GM04504 (cell line): ENCODE data around the gene EYA2.
"Not testable (repeated sequence)": the region's sequence is repeated elsewhere in the genome, so short reads cannot be mapped to it uniquely, and the experiment has no call there.

Experiments
- DNase-seq: peaks from one replicate; pipeline ENCODE4 v3.0.0-alpha.2; 2012; ENCODE audit warnings: low read depth

Gene EYA2

DNA sequence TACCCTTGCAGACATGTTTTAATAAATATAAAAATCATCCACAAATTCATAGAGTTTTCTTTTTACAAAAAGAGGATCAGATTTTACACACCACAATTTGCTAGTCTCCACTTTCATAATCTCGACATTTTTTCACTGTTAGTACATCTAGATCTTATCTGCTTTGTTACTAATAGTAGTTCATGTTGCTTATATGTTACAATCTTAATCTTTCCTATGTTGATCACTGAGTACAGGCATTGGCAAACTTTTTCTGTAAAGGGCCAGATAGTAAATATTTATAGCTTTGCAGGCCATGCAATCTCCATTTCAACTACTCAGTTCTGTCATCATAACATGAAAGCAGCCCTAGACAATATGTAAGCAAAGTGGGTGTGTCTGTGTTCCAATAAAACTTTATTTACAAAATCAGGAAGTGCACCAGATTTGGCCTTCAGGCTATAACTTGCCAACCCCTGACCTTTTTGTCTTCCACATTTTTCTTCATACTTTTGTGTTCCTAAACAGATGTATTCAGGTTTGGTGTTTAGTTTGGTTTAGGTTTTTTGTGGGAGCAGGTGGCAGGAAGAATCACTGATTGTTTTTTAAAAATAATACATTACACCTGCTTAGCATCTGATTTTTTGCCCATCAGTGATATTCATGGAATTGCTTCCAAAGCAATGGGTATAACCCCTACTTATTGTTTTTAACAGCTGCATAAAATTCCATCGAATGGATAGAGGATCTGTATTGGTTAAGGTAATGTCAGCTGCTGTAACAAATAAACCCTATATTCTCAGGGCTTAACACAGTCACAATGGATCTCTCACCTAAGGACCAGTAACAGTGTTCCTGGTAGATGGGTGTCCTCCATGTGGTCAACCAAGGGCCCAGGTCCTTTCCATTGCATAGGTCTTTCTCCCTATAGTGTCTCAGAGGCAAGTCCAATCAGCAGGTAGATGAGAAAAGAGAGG, 61.2 kb downstream of the EYA2 start:
- DNase-seq: no peak

DNA sequence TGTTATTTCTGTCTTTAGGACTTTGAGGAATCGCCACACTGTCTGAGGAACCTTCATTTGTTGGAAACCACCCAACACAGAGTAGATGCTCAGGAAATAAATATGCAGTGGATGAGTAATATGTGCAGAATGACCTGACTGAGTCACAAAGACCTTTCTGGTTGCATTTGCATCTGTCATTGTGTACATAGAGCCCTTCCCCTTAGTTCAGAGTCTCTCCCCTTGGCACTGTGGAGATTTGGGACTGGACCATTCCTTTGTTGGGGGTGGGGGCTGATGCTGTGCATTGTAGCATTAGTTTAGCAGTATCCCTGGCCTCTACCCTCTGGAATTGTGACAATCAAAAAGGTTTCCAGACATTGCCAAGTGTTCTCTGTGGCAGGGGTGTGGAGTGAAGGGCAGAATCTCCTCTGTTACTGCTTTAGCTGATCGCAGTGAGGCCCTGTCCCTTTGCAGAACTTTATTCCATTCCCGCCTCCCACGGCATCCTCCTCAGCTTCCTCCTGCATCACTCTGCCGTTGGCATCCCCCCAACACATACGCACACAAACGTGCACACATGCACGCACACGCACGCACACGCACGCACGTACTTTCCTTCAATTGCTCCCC, 64.5 kb downstream of the EYA2 start:
- DNase-seq: peak; percentile 75

DNA sequence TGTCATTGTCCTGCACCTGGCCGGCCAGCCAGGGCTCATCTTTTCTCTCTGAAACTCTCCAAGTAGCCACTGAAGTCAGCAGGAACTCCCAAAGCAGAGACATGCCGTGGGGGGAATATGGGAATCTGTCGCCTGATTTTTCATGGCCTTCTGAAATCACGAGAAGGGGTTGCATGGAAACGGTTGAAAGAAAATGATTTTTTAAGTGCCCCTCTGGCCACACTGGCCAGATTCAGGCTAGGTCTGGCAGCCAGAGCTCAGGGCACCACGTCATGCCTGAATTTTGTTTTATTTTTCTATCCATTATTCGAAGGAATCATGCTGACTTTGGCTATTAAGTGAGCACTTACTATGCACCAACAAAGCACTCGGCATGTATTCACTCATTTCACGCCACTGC, 65.2 kb downstream of the EYA2 start:
- DNase-seq: no peak

DNA sequence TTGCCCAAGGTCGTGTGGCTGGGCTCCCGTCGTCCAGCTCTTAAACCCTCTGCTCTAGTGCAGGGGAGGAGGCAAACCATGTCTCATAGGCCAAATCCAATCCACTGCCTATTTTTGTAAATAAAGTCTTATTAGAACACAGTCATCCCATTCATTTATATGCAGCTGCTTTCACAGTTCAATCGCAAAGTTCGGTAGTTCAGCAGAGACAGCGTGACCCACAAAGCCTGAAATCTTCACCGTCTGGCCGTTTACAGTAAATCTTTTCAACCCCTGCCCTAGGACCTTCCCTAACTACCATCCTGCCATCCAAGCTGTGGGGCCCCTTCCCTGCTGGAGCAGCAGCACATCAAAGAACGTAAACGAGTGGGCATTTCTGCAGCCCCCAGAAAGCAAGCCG, 65.9 kb downstream of the EYA2 start:
- DNase-seq: no peak

DNA sequence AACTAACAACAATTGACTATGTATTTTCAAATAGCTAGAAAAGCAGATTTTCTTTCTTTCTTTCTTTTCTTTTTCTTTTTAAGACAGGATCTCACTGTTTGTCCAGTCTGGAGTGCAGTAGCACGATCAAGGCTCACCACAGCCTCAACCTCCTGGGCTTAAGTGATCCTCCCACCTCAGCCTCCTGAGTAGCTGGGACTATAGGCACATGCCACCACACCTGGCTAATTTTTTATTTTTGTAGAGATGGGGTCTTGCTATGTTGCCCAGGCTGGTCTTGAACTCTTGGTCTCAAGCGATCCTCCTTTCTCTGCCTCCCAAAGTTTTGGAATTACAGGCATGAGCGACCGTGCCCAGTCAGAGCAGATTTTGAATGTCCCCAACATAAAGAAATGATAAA, 67.3 kb downstream of the EYA2 start:
- DNase-seq: not testable (repeated sequence)

DNA sequence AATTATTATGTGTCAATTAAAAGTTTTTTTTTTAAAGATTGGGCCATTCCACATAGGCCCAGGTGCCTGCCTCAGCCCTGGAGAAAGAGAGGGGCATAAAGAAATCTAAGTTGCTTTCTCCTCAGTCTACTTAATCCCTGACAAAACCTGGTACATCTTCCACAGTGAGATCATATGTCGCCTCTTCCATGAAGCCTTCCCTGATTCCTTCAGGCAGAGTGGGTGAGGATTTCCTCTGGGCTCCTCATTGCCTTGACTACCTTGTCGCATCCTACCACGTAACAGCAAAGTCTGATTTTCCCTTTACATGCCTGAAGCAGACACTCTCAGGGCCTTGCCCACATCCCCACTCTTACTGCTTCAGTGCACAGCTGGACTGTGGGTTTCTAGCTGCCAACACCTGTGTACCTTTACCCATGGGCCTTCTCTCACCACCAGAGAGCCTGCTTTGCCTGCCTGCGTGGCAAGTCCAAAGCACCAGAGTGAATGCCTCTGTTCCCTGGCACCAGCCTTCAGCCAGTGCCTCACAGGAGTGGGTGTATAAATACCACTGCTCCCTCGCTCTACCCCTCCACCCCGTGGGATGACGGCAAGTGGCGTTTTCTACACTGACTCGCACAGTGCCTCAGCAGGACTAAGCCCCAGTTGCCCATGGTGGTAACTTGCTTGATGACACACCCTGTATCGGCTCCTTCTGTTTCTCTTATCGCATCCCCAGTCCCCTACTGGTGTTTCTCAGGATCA, 68.0 kb downstream of the EYA2 start:
- no peak for DNase-seq

DNA sequence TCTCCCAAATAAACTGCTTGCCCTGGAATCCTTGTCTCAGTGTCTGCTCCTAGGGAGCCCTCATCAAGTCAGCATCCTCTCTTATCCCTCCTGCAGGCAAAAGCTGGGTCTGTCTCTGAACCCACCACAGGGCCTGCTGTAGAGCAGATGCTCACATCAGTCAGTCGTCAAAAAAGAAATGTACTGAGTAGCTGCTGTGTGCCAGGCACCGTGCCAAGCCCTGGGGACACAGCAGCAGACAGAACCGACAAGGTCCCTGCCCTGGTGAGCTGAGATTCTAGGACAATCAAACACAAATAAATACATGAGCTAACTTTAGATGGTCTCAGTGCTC, 68.5 kb downstream of the EYA2 start:
- no peak for DNase-seq

DNA sequence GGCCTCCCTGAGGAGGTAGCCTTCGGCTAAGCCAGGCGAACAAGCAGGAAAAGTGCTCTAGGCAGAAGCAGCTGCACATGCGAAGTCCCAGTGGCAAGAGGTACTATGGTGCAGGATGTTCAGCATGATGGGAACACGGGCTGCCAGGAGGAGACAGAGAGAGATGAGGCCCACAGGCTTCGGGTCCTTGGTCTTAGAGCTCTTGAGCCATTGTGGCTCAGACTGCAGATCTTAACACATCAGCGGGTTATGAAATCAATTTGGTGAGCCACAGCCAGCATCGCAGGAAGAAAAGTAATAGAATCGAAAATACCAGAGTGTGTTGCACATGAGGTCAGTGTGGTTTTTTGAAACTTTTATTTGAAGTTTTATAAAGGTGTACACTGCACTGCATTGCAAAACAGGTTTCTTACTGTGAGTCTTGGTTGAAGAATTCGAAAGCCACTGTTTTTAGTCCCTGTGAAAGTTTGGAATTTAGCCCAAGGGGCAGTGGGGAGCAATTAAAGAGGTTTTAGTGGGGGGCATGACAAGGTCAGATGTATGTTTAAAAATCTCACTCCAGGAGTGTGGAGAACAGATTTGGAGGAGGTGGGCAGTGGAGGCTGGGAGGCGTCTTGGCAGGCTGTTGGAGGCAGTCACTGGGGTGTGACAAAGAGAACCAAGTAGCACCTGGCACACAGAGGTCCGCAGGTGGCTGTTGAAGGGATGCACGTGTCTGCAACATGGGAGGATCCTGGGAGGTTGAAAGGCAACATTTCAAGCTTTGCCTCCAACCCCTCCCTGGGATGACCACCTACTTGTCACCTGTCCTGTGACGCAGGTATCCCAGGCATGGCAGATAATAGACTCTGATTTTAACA, 69.3 kb downstream of the EYA2 start:
- DNase-seq: no peak

DNA sequence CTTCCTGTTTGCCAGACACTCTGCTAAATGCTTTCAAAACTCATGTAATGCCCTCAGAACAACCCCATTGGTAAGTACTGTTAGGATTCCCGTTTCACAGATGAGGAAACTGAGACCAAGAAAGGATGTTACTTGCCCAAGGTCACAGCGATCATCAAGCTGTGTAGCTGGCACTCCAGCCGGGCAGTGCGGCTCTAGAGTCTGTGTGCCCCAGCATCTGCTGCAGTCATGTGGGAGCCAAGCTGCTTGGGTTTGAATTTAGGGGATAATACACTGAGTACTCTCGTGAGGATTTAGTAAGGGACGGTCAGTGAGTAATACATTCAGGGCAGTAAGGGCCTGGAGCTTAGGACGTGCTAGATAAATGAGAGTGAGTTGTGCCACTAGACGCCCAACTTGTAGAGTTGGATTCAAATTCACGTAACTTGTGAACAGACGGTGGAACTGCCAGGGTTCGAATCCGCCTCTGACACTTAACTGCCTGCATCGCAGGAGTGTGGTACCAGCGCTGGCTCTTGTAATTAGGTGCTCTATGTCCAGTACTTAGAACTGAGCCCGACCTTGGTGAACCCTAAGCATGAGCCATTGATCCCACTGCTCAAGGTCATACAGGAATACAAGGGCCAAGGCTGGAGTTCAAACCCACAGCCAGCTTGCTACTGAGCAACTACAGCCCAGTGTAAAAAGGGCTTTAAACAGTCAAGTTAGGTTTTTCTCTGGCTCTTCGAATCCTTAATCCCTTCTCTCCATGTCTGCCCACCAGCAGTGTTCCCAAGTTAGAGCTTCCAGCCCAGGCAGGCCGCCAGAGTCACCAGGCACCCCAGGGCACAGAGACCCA, 70.2 kb downstream of the EYA2 start:
- no peak for DNase-seq

DNA sequence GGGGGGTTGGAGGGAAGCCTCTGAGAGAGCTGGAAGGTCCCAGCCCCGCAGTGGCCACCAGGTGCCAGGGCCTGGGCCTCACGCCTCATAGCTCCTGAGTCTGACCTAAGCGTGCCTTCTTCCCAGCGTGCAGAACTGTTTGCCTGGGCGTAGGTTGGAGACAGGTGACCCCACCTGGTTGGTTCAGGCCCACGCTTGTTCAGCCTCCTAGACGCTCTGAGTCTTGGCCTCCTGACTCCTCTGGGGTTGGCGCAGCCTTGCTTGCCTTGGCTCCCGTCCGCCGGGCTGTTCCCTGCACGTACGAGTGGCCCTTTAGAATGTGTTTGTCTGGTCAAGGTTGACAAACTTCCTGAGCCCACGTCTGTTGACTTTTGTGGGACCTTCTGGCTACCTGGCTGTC, 70.8 kb downstream of the EYA2 start:
- no peak for DNase-seq

DNA sequence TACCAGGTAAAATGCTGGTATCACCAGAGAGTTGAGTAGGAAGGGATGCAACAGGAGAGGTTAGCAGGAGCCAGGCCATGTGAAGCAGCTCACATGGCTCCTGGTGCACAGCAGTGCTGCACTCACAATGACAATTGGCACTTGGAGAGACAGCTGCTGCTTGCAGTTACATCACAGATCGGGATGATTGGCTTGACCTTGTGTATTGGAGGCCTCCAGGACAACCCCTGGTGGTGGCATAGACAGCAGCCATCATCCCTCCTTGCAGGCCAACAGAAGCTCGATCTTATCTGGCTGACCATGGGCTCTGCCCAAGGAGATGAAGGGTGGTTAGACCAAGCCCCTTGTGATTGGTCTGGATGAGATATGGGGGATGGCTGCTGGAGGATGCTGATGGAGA, 73.0 kb downstream of the EYA2 start:
- no peak for DNase-seq

DNA sequence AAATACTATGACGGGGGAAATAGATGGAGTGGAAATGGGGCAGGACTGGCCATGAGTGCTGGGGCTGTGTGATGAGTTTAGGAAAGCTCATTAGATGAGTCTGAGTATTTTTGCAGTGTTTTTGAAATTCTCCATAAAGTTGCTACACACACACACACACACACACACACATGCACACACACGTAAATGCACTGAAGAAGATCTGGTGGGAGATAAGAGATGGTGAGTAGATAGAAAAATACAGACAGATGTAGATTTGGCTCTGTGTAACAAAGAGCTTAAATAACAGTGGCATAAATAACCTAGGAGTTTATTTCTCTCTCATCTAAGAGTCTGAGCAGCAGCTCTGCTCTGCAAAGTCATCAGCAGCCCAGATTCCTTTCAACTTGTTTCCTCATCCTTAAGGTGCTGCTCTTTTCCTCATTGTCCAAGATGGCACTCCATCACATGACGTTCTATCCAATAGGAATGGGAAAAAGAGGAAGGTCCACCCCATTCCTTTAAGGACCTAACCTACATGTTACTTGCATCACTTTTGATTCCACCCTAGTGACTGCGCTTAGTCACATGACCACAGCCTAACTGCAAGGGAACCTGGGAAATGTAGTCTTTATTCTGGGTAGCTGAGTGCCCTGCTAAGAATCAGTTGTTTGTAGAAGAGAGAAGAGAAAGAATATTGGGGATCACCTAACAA, 76.4 kb downstream of the EYA2 start:
- DNase-seq: no peak

DNA sequence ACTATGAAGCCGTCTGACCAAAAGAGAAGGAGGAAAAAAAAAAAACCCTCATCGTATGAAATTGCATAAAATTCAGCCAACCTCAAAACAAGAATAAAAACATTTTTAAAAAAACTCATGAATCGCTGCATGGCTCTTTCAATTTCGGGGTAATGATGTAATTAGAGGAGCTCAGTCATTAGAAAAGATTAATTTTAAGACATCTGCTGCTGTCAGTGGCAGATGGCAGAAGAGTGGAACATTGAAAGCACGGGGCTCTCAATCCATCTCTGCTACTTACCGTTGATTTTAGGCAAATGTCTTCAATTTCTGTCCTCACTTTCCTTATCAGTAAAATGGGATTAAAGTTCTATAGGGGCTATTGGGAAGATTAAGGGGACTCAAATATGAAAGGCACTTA, 79.1 kb downstream of the EYA2 start:
- DNase-seq: no peak

DNA sequence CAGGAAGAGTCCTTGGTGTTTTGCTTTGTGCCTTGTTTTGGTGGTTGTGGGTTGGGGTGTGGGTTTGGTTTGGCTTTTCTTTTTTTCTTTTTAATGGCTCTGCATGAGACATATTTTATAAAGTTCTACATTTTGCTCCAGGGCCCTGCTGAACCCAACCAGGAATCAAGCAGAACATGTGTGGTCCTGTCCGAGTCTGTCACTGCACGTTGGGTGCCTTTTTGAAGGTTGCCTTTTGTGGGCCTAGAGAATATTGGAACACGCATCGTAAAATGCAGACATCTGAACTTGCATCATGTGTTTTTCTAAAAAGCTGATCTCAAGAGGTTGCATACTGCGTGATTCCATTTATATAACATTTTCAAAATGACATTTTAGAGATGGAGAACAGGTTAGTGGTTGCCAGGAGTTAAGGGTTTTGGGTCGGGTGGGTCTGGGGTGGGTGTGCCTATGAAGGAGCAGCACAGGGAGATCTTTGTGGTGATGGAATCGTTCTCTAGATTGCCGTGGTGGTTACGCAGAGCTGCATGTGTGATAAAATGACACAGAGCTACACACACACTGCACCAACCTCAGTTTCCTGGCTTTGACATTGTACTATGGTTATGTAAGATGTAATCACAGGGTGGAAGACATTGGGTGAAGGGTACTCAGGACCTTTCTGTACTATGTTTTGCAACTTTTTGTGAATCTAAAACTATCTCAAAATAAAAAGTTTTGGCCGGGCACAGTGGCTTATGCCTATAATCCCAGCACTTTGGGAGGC, 80.2 kb downstream of the EYA2 start:
- no peak for DNase-seq

DNA sequence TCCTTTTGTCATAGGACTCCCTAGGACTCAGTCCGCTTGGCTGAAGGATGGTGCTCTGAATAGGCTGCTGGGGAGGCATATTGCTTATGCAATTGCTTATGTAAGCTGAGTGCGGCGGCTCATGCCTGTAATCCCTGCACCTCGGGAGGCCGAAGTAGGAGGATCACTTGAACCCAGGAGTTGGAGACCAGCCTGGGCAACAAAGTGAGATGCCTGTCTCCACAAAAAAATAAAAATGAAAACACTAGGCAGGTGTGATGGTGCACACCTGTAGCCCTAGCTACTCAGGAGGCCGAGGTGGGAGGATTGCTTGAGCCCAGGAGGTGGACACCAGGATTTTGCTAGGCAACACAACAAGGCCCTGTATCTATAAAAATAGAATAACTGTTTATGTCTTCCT, 81.3 kb downstream of the EYA2 start:
- DNase-seq: no peak

DNA sequence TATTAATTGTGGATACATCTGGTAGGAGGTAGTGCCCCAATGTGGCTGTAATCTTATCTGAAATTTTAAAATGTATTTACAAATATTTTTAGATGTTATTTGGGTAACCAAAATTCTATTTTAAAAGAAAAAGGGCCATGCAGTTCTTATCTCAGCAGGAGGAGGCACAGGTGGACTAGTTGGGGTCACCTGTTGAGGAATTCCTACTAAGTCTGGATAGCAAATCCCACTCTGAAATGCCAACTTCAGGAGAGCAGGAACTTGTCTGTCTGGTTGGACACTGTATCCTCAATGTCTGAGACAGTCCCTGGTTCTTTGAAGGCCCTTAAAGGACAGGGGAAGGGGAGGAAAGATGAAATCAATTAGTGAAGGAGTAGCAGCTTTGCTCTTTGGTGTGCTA, 82.6 kb downstream of the EYA2 start:
- no peak for DNase-seq

DNA sequence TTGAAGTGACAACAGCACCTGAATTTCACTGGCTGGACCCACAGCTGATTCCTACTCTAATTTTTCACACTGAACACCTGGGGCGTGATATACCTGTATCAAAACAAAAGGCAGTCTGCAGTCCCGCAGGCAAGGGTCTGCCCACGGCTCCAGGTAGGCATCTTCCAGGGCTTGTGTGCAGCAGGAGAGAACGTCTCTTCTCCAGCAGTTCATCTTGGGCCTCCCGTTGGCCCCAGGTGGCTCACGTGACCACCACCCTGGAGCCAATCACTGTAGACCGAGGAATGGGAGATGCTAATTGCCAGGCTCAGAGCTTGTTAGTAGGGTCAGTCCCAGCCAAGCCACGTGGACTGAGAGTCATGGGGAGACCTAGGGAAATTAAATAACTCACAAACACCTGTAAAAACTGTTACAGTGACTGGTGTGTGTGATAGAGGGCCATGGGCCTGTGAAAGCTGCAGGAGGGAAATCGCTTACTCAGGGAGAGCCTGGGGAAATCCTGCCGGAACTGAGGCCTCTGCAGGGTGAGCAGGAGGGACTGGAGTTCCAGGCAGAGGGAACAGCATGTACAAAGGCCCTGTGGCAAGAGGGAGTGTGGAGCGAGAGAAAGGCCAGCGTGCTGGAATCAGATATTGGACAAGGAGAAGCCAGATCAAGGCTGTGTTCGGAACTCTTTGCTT, 83.4 kb downstream of the EYA2 start:
- DNase-seq: no peak

DNA sequence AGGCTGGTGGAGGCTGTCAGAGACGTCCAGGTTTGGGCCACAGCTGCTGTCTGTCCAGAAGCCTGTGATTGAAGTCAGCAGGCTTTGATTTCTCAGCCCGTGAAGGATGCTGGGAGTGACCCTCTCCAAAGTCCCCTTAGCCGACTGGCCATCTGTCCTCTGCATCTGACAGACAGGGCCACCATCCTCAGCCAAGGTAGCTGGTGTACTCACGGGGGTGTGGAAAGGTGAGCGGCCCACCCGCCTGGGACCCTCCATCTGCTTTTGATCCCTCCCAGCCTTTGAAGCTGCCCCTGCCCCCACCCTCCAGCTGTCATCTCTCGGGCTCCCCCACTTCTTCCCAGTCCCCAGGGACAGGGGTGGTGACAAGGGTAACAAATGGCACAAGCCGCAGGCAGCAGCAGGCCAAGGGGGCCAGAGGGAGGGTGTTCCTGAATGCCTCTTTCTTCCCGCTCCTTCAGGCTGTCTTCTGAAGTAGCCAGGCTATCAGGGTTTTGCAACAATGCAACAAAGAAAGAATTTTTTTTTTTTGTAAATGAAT, 84.4 kb downstream of the EYA2 start:
- no peak for DNase-seq
